Fibroblast of mammary gland (primary cell): Measurements from ENCODE around the gene ACKR3.
A peak's percentile ranks its signal among the peaks of the same experiment; 100 is the strongest.

Experiments used
- DNase-seq: peaks from one replicate; pipeline ENCODE4 v3.0.0-alpha.2; 2010; ENCODE audit warnings: low read depth
- H3K4me3 ChIP-seq: 2 replicates; pipeline ENCODE4 v1.5.1; 2011; ENCODE audit warnings: low read depth, mild to moderate bottlenecking, low read length, moderate library complexity; ENCODE audit not compliant: control insufficient read depth
- TF ChIP-seq, protein P1 (sequence below): conservative IDR thresholded peaks from 2 replicates; pipeline ENCODE4 v1.5.1; 2011; ENCODE audit warnings: low read depth, low read length, inconsistent platforms; ENCODE audit not compliant: control insufficient read depth, insufficient read depth

ACKR3 gene

DNA sequence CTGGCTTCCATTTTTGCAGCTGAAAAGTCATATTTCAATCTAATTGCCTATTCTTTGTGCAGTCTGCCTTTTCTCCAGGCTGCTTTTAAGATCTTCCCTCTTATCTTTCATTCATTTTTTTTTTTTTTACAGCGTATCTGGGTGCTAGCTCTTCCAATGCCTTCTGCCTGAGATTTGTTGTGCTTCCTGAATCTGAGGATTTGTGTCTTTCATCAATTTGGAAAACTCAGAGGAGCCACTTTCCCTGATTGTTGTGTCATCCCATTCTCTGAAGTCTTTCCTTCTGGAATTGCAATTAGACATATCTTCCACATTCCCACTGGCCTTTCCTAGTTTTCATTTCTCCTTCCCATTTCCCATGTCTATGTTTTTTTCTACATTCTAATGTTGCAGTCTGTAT is 21.9 kb upstream of the ACKR3 start:
- H3K4me3 ChIP-seq, result no peak overlapping the region
- no peak for DNase-seq
- TF ChIP-seq, protein P1, sequence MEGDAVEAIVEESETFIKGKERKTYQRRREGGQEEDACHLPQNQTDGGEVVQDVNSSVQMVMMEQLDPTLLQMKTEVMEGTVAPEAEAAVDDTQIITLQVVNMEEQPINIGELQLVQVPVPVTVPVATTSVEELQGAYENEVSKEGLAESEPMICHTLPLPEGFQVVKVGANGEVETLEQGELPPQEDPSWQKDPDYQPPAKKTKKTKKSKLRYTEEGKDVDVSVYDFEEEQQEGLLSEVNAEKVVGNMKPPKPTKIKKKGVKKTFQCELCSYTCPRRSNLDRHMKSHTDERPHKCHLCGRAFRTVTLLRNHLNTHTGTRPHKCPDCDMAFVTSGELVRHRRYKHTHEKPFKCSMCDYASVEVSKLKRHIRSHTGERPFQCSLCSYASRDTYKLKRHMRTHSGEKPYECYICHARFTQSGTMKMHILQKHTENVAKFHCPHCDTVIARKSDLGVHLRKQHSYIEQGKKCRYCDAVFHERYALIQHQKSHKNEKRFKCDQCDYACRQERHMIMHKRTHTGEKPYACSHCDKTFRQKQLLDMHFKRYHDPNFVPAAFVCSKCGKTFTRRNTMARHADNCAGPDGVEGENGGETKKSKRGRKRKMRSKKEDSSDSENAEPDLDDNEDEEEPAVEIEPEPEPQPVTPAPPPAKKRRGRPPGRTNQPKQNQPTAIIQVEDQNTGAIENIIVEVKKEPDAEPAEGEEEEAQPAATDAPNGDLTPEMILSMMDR, result no peak

DNA sequence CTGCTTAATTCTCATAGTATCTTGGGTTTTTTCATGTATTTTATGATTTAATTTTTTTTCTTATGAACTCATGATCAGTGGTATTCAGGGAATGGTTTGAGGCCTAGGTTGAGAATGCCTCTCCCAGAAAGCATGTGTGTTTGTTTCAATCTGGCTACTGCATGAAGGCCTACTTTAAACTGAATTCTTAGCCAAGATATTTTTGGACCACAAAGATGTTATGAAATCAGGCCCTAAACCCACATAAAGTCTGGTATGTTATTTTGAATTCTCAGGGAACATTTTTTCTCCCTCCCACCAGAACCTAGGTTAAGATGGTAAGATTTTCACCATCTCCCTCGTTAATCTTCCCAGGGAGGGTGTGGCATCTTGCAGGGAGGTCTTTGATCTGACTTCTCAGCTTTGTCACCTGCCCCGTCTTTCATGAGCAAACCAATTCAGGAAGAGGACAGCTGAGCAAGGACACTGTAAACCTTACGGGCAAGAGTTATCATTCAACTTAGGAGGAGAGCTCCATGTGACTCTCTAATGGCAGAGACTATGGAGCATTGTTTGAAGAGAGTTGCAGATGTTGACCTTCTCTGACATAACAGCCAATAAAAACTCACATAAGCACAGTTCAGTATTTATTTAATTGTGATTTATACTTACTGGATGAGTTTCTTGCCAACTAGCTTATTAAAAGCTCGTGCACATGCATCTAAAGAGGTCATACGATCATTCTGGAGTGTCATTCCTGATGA is 21.3 kb upstream of the ACKR3 start:
- TF ChIP-seq, protein P1, result no peak
- DNase-seq, result peak; percentile 7
- no peak overlapping the region for H3K4me3 ChIP-seq

DNA sequence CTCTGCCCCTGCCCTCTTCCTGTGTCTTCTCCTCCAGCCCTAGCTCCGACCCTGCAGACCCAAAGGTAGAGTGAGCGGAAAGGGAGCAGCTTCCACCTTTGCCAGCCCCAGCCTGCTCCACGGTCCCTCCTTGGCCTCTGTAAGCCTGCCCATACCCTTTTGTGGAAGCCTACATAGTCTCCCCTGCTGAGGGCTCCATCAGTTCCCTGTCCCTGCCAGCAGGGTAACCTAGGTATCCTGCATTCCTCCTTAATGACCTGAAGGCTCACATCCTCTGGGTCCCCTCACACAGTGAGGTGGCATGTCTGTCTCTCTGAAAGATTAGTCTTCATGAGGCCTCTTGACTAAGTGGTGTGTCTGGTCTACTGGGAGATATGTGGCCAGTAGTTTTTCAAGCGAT is 20.5 kb upstream of the ACKR3 start:
- DNase-seq, result no peak
- H3K4me3 ChIP-seq, result no peak overlapping the region
- TF ChIP-seq, protein P1, result no peak

DNA sequence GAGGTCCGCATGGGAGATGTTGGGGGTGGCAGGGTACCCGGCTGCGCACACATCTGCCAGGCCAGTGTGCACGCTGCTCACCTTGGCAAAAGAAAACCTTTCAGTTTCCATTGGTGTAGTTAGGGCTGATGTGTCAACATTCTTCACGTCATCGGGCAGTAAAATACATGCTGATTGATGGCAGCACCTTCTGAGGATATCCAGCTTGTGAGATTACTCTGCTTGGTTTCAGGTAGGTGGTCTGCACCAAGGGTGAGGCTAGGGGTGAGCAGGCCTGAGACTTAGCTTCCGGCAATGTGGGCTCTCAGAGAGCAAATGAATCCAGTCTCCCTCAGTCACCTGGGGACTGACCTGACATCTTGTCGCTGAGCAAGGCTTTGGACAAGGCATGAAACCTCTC is 19.3 kb upstream of the ACKR3 start:
- no peak for DNase-seq
- H3K4me3 ChIP-seq, result no peak overlapping the region
- TF ChIP-seq, protein P1, result no peak

DNA sequence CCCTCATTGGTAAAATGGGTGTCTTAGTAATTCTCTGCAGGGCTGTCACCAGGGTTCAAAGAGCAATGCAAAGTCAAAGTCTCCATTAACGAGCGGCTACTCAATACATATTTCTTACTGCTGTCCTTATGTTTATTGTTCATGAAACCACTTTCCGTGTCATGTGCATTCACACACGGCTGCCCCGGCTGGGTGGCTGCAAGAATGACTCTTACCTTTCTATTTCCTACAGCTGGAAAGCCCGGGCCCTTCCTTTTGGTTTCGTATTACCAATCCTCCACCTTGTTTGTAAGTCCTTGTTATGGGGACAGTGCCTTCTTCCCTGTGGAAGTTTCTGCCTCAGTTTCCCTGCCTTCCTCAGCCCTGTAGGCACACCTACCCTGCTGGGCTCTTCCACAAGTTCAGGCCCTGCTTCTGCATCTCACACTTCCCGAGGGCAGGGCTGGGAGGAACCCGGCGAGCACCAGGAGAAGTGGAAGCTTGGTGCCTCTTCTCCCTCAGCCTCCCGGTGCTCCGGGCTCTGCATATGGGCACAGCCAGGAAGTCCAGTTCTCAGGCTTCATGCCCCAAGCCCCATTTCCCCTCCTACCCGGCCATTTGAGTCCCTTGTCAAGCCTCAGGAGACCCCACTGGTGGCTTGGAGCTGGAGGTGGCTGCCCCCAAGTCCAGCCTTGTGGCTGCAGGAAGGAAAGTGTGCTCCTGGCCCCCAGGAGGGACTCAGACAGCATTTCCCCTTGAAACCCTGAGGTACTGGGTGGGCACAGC is 18.7 kb upstream of the ACKR3 start:
- no peak overlapping the region for H3K4me3 ChIP-seq
- TF ChIP-seq, protein P1, result no peak
- no peak for DNase-seq

DNA sequence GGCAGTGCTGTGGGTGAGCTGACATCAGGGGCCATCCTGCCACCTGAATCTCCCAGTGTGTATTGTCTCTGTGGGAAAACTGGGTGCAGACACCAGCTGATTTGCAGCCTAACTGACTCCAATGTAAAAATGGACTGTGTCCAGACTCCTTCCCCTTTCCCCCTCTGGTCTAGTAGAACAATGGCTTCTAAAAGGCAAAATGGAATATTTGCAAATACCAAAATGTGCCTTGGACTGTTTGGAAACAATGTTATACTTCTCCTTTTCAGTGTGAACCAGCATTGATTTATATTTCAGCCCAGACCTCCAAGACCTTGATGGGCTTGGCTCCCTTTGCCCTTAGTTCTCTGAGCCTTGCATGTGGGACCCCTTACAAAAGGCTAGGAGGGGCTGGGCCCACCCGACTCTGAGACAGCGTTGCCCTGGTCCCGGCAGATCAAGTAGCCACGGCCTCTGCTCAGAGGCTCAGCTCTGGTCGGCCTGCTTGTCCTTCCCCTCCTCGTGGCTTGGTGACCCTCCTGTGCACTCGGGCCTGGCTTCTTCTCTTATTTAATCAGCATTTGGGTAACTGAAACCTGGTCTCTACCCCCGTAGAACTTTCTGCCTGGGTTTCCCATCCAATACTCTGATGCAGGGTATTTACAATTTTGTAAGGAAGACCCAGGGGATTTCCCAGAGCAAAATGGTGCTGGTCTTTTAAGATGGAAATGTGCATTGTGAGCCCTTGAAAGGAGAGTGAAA is 18.0 kb upstream of the ACKR3 start:
- TF ChIP-seq, protein P1, result no peak
- no peak overlapping the region for H3K4me3 ChIP-seq
- no peak for DNase-seq
